HL-60 (cell line): ENCODE measurements around the gene SLC4A9.

Source experiments
- GABPA ChIP-seq: IDR thresholded peaks from 2 replicates; pipeline ENCODE4 v1.6.1; 2012; ENCODE audit warnings: low read depth
- SPI1 ChIP-seq: IDR thresholded peaks from 2 replicates; pipeline ENCODE4 v1.6.1; 2012; ENCODE audit warnings: low read depth, mild to moderate bottlenecking, borderline replicate concordance
- TF ChIP-seq, protein P1 (sequence below): IDR thresholded peaks from one replicate; pipeline ENCODE4 v1.5.1; 2011; ENCODE audit warnings: low read length, control low read depth, inconsistent platforms; ENCODE audit not compliant: insufficient read depth

DNA sequence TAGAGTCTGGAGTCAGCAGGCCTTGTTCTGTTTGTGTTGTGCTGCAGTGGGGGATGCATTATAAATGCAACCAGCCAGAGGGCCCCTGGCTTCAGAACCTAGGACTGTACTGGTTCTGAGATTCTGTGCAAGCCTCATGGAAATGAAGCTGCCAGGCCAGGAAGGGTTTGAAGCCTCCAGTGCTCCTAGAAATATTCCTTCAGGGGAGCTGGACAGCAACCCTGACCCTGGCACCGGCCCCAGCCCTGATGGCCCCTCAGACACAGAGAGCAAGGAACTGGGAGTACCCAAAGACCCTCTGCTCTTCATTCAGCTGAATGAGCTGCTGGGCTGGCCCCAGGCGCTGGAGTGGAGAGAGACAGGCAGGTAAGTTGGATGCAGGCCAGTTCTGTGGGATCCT is at the start of gene SLC4A9:
- TF ChIP-seq, protein P1, sequence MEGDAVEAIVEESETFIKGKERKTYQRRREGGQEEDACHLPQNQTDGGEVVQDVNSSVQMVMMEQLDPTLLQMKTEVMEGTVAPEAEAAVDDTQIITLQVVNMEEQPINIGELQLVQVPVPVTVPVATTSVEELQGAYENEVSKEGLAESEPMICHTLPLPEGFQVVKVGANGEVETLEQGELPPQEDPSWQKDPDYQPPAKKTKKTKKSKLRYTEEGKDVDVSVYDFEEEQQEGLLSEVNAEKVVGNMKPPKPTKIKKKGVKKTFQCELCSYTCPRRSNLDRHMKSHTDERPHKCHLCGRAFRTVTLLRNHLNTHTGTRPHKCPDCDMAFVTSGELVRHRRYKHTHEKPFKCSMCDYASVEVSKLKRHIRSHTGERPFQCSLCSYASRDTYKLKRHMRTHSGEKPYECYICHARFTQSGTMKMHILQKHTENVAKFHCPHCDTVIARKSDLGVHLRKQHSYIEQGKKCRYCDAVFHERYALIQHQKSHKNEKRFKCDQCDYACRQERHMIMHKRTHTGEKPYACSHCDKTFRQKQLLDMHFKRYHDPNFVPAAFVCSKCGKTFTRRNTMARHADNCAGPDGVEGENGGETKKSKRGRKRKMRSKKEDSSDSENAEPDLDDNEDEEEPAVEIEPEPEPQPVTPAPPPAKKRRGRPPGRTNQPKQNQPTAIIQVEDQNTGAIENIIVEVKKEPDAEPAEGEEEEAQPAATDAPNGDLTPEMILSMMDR = no peak
- TF ChIP-seq GABPA (no peak), SPI1 (no peak)
